Liver (tissue), 9 donors: Measurements from ENCODE around the gene TRIM46. TPM values are rescaled to one million over a fixed set of nuclear protein-coding genes. Genes with fewer than 3 reads are reported as not detected.
A peak's percentile ranks its signal among the peaks of the same experiment; 100 is the strongest.
"Not testable (repeated sequence)": the region's sequence is repeated elsewhere in the genome, so short reads cannot be mapped to it uniquely, and the experiment has no call there.

Experiments used
- DNase-seq: peaks from one replicate; pipeline ENCODE4 v3.0.0-alpha.2; 2017; ENCODE audit warnings: low spot score
- H3K27ac ChIP-seq, 2 donors: one replicate each; pipeline ENCODE4 v1.7.0; 2013; ENCODE audit warnings: inconsistent platforms in 2 of 2, low read length in 2 of 2, control low read depth in 1 of 2, low read depth in 1 of 2, mild to moderate bottlenecking in 1 of 2
- H3K27me3 ChIP-seq, 4 donors: one replicate each; pipeline versions ENCODE4 v1.6.1 to v1.7.0; 2013; ENCODE audit warnings: low read length in 3 of 4, inconsistent platforms in 1 of 4, mild to moderate bottlenecking in 1 of 4, moderate library complexity in 1 of 4; ENCODE audit not compliant: control insufficient read depth in 4 of 4, insufficient read depth in 4 of 4
- H3K36me3 ChIP-seq, 4 donors: one replicate each; pipeline versions ENCODE4 v1.6.1 to v1.7.0; 2013; ENCODE audit warnings: low read length in 3 of 4, mild to moderate bottlenecking in 3 of 4, low read depth in 1 of 4, moderate library complexity in 1 of 4; ENCODE audit not compliant: control insufficient read depth in 4 of 4, insufficient read depth in 3 of 4
- H3K4me1 ChIP-seq, 4 donors: one replicate each; pipeline versions ENCODE4 v1.6.1 to v1.7.0; 2013; ENCODE audit warnings: low read length in 3 of 4, mild to moderate bottlenecking in 3 of 4, moderate library complexity in 1 of 4; ENCODE audit not compliant: control insufficient read depth in 4 of 4, insufficient read depth in 4 of 4
- H3K4me3 ChIP-seq, 3 donors: one replicate each; pipeline versions ENCODE4 v1.6.1 to v1.7.0; 2013; ENCODE audit warnings: low read length in 3 of 3, control low read depth in 1 of 3, low read depth in 1 of 3, mild to moderate bottlenecking in 1 of 3
- H3K9ac ChIP-seq, 2 donors: one replicate each; pipeline ENCODE4 v1.7.0; 2013; ENCODE audit warnings: low read length in 2 of 2, mild to moderate bottlenecking in 2 of 2, moderate library complexity in 2 of 2, control low read depth in 1 of 2, low read depth in 1 of 2
- H3K9me3 ChIP-seq, 4 donors: one replicate each; pipeline versions ENCODE4 v1.6.1 to v1.7.0; 2013; ENCODE audit warnings: low read length in 3 of 4; ENCODE audit not compliant: control insufficient read depth in 4 of 4
- CTCF ChIP-seq: fragments of 150-350 bp; IDR thresholded peaks from 2 replicates; pipeline ENCODE4 v1.5.1; 2017; ENCODE audit warnings: improper control_type of control experiment, low read depth, low read length; ENCODE audit not compliant: missing input control
- FOXA1 ChIP-seq: IDR thresholded peaks from 2 replicates; pipeline ENCODE4 v1.6.1; 2016; ENCODE audit warnings: antibody characterized with exemption
- FOXA2 ChIP-seq: IDR thresholded peaks from 2 replicates; pipeline ENCODE4 v1.6.1; 2016; ENCODE audit warnings: antibody characterized with exemption
- GABPA ChIP-seq, 2 donors: IDR thresholded peaks in 1 of 2; conservative IDR thresholded peaks in 1 of 2; 2 replicates each; pipeline ENCODE4 v1.6.1; 2016; ENCODE audit warnings: antibody characterized with exemption in 2 of 2, mild to moderate bottlenecking in 1 of 2, moderate library complexity in 1 of 2
- HNF4G ChIP-seq: IDR thresholded peaks from 2 replicates; pipeline ENCODE4 v1.6.1; 2016; ENCODE audit warnings: antibody characterized with exemption
- JUND ChIP-seq, 2 donors: IDR thresholded peaks; 2 replicates each; pipeline ENCODE4 v1.6.1; 2016; ENCODE audit warnings: antibody characterized with exemption in 2 of 2
- NR2F2 ChIP-seq: IDR thresholded peaks from 2 replicates; pipeline ENCODE4 v1.6.1; 2016; ENCODE audit warnings: antibody characterized with exemption
- RAD21 ChIP-seq, 2 donors: IDR thresholded peaks; 2 replicates each; pipeline ENCODE4 v1.6.1; 2016; ENCODE audit warnings: antibody characterized with exemption in 2 of 2, mild to moderate bottlenecking in 2 of 2
- REST ChIP-seq: IDR thresholded peaks from 2 replicates; pipeline ENCODE4 v1.6.1; 2016; ENCODE audit warnings: antibody characterized with exemption, mild to moderate bottlenecking
- RXRA ChIP-seq, 2 donors: IDR thresholded peaks; 2 replicates each; pipeline ENCODE4 v1.6.1; 2017 to 2018; ENCODE audit warnings: antibody characterized with exemption in 2 of 2, mild to moderate bottlenecking in 1 of 2
- SP1 ChIP-seq: IDR thresholded peaks from 2 replicates; pipeline ENCODE4 v1.6.1; 2018; ENCODE audit warnings: antibody characterized with exemption, mild to moderate bottlenecking
- YY1 ChIP-seq: IDR thresholded peaks from 2 replicates; pipeline ENCODE4 v1.6.1; 2016; ENCODE audit warnings: antibody characterized with exemption, mild to moderate bottlenecking
- ZBTB33 ChIP-seq: IDR thresholded peaks from 2 replicates; pipeline ENCODE4 v1.6.1; 2016; ENCODE audit warnings: antibody characterized with exemption
- WGBS: extraction: QIAGEN DNeasy Blood & Tissue Kit; methylation state at CpG from one replicate; pipeline ENCODE4 v1.1.7; 2013; 5-methylcytosine and 5-hydroxymethylcytosine counted together
- polyA plus RNA-seq, 2 donors: library from polyadenylated mRNA; stranded (reverse) in 1 of 2; unstranded in 1 of 2; fragments of 200-250 nt in 1 of 2; fragments of >200 nt in 1 of 2; fragmentation: Nextera tagmentation in 1 of 2; extraction: Ambion mirVana in 1 of 2; gene quantifications; one replicate each; pipeline versions ENCODE4 v1.2.1 to v1.2.3, GENCODE V29; 2013 to 2015
- total RNA-seq, 2 donors: library from RNA; depleted of rRNA; stranded (reverse); fragments of >200 nt; gene quantifications; one replicate each; pipeline ENCODE4 v1.2.3, GENCODE V29; 2014
- donor health status: healthy.
- donor health status: healthy.
- donor health status: healthy.
- donor health status: healthy.
- donor health status: healthy.

The TRIM46 gene
- total and polyA plus RNA-seq, 4 donors, result 0.07 to 0.17 (median 0.13) TPM

GRCh38 chr1:155193275-155193990 is 19.8 kb downstream of the TRIM46 start:
- TF ChIP-seq SP1 (peak; percentile 37), FOXA1 (no peak), CTCF (peak; percentile 87), RXRA (IDR thresholded peaks at IDR 0.05) (no peak), HNF4G (no peak), RAD21 (IDR thresholded peaks at IDR 0.05) (peak in 1 of 2 donors; percentile 79), YY1 (peak; percentile 8)
- Histone ChIP-seq H3K4me3 (peak overlapping the region; percentile 20 to 54 (median 32)), H3K36me3 (peaks cover 0 to 5% (median 0%) of the 10 kb centered on the region in 4 donors), H3K27me3 (peaks cover 0 to 4% (median 0%) of the 10 kb centered on the region in 4 donors), H3K9me3 (no peaks in the 10 kb centered on the region), H3K27ac (peak overlapping the region; percentile 42 to 61), H3K4me1 (peaks cover 11 to 22% (median 14%) of the 10 kb centered on the region in 4 donors), H3K9ac (peak overlapping the region in 1 of 2 donors; percentile 16)
- DNase-seq, result peak; percentile 89
- 2% methylated on average over 38 of the region's 38 CpGs for WGBS

GRCh38 chr1:155193991-155194240 is 20.3 kb downstream of the TRIM46 start:
- WGBS, result 9% methylated on average over 16 of the region's 16 CpGs
- H3K9ac ChIP-seq, H3K27me3 ChIP-seq, H3K9me3 ChIP-seq, H3K36me3 ChIP-seq, DNase-seq: not testable (repeated sequence)
- H3K4me1 ChIP-seq, result peaks cover 11 to 22% (median 14%) of the 10 kb centered on the region in 4 donors
- H3K27ac ChIP-seq, result peak overlapping the region in 1 of 2 donors; percentile 61
- H3K4me3 ChIP-seq, result peak overlapping the region in 2 of 3 donors; percentile 24 to 54

GRCh38 chr1:155195201-155196102 is 21.8 kb downstream of the TRIM46 start:
- no peak for TF ChIP-seq ZBTB33
- TF ChIP-seq NR2F2, result no peak
- TF ChIP-seq RAD21 (IDR thresholded peaks at IDR 0.05), result no peak
- no peak for TF ChIP-seq SP1
- TF ChIP-seq FOXA2, result no peak
- no peak for TF ChIP-seq HNF4G
- TF ChIP-seq JUND (IDR thresholded peaks at IDR 0.05), result no peak
- no peak for TF ChIP-seq REST
- TF ChIP-seq GABPA (IDR thresholded peaks at IDR 0.05 in 1 of 2, conservative IDR thresholded peaks at IDR 0.05 in 1 of 2), result no peak
- H3K9ac ChIP-seq, result no peak overlapping the region
- H3K27ac ChIP-seq, result no peak overlapping the region

More at GRCh38 chr1:155195201-155196102, 21.8 kb downstream of the TRIM46 start:
- no peak for DNase-seq
- WGBS, result 33% methylated on average over 27 of the region's 27 CpGs
- peaks cover 0 to 4% (median 0%) of the 10 kb centered on the region in 4 donors for H3K27me3 ChIP-seq
- no peaks in the 10 kb centered on the region for H3K9me3 ChIP-seq
- peaks cover 11 to 22% (median 14%) of the 10 kb centered on the region in 4 donors for H3K4me1 ChIP-seq
- H3K4me3 ChIP-seq, result peak overlapping the region in 1 of 3 donors; percentile 50
- H3K36me3 ChIP-seq, result peaks cover 0 to 5% (median 0%) of the 10 kb centered on the region in 4 donors
